Coronary artery (tissue), 2 donors: ENCODE data around the gene AOC1.

Source experiments
- DNase-seq: peaks from one replicate; pipeline ENCODE4 v3.0.0-alpha.2; 2017; ENCODE audit warnings: low spot score
- H3K27ac ChIP-seq, 2 donors: fragments of 200-600 bp; sonication (generic); one replicate each; pipeline ENCODE4 v1.5.1; 2016 to 2019
- H3K4me3 ChIP-seq: fragments of 200-600 bp; sonication (generic); 2 replicates; pipeline ENCODE4 v1.5.1; 2016; ENCODE audit warnings: mild to moderate bottlenecking, moderate library complexity
- CTCF ChIP-seq: fragments of 200-600 bp; sonication (generic); IDR thresholded peaks from one replicate; pipeline ENCODE4 v1.5.1; 2019; ENCODE audit warnings: antibody characterized with exemption

AOC1 gene

DNA sequence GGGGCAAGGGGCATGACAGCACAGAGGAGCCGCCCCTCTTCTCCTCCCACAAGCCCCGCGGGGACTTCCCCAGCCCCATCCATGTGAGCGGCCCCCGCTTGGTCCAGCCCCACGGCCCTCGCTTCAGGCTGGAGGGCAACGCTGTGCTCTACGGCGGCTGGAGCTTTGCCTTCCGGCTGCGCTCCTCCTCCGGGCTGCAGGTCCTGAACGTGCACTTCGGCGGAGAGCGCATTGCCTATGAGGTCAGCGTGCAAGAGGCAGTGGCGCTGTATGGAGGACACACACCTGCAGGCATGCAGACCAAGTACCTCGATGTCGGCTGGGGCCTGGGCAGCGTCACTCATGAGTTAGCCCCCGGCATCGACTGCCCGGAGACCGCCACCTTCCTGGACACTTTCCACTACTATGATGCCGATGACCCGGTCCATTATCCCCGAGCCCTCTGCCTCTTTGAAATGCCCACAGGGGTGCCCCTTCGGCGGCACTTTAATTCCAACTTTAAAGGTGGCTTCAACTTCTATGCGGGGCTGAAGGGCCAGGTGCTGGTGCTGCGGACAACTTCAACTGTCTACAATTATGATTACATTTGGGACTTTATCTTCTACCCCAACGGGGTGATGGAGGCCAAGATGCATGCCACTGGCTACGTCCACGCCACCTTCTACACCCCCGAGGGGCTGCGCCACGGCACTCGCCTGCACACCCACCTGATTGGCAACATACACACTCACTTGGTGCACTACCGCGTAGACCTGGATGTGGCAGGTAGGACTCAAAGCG is 5.1 kb downstream of the AOC1 start:
- peak; percentile 43 for DNase-seq
- no peak overlapping the region for H3K4me3 ChIP-seq

DNA sequence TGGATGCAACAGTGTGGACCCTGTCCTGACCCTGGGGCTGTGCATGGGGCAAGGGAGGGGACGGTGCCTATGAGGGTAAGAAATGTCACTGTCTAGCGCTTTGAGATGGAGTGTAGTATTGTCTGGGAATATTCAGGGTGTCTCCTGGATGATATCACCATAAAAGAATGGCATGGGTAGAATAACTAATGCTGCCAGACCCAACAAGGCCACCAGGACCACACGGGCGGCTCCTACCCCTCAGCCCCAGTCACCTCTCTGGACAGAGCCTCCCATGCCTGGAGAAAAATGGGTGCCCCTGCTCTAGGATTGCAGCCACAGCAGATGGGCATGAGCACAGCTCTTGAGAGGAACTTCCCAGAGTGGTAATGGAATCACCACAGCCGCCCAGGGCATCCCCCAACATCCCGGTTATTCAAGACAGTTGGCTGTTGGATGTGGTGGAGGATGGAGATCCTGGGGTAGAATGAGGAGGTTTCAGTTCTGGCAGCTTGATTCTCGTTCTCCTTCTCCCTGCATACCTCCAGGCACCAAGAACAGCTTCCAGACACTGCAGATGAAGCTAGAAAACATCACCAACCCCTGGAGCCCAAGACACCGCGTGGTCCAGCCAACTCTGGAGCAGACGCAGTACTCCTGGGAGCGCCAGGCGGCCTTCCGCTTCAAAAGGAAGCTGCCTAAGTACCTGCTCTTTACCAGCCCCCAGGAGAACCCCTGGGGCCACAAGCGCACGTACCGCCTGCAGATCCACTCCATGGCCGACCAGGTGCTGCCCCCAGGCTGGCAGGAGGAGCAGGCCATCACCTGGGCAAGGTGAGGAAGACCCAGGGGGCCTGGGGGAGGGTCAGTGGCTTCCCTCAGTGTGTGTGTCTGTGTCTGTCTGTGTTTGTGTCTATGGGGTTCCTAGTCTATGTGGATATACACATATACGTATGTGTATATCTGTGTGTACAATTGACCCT is 6.2 kb downstream of the AOC1 start:
- peak; percentile 43 for DNase-seq
- TF ChIP-seq CTCF = no peak
- Histone ChIP-seq H3K27ac (no peak overlapping the region), H3K4me3 (no peak overlapping the region)

More for the DNA sequence above, 5.1 kb downstream of the AOC1 start:
- H3K27ac ChIP-seq = no peak overlapping the region
- TF ChIP-seq CTCF = no peak

GRCh38 chr7:150860291-150860977 is 8.1 kb downstream of the AOC1 start:
- Histone ChIP-seq H3K4me3 (no peak overlapping the region), H3K27ac (no peak overlapping the region)
- DNase-seq = peak; percentile 68
- no peak for TF ChIP-seq CTCF

- H3K27ac ChIP-seq = no peak overlapping the region
- peak; percentile 54 for DNase-seq
- H3K4me3 ChIP-seq = no peak overlapping the region
- no peak for TF ChIP-seq CTCF
Measured at GRCh38 chr7:150860978-150861295, 8.6 kb downstream of the AOC1 start.

GRCh38 chr7:150862356-150862755 is 10.0 kb downstream of the AOC1 start:
- TF ChIP-seq CTCF = no peak
- no peak for DNase-seq
- H3K27ac ChIP-seq = no peak overlapping the region
- H3K4me3 ChIP-seq = no peak overlapping the region

DNA sequence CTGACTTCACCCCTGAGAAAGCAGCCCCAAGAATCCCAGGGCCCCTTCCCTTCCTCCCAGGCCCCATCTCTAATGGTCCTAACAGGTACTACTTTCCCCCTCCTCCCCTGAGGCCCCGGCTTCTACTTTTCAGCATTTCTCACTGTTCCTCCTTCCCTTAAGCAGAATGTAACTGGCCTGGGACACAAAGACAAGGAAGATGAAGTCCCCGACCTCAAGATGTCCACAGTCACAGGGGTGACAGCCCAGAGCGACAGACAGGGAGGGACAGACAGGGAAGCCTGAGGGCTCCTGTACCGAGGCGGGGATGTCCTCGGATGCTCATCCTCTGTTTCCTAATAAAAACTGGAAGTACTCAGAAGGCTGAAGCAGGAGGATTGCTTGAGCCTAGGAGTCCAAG is 11.6 kb downstream of the AOC1 start:
- no peak for TF ChIP-seq CTCF
- Histone ChIP-seq H3K27ac (no peak overlapping the region), H3K4me3 (no peak overlapping the region)
- no peak for DNase-seq
